Kidney epithelial cell (primary cell): ENCODE data around the gene SLC9A6. TPM values are rescaled to one million over a fixed set of nuclear protein-coding genes. Genes with fewer than 3 reads are reported as not detected.

Experiments
- DNase-seq: peaks from one replicate; pipeline ENCODE4 v3.0.0-alpha.2; 2010; ENCODE audit warnings: low read depth
- H3K27me3 ChIP-seq: 2 replicates; pipeline ENCODE4 v1.6.0; 2011; ENCODE audit warnings: low read length; ENCODE audit not compliant: control insufficient read depth, insufficient read depth
- H3K36me3 ChIP-seq: 2 replicates; pipeline ENCODE4 v1.5.1; 2011; ENCODE audit warnings: low read length; ENCODE audit not compliant: control insufficient read depth, insufficient read depth
- H3K4me3 ChIP-seq: 2 replicates; pipeline ENCODE4 v1.5.1; 2011; ENCODE audit warnings: low read depth, mild to moderate bottlenecking, control low read depth, low read length
- CTCF ChIP-seq: IDR thresholded peaks from 2 replicates; pipeline ENCODE4 v1.5.1; 2011; ENCODE audit warnings: mild to moderate bottlenecking, moderate library complexity, low read length, control low read depth, inconsistent platforms; ENCODE audit not compliant: insufficient read depth, poor library complexity, severe bottlenecking
- total RNA-seq: library from RNA; depleted of rRNA; stranded (reverse); fragments of >200 nt; gene quantifications from 2 replicates; pipeline ENCODE4 v1.2.3, GENCODE V29; 2015

SLC9A6 gene
- total RNA-seq, 1 donor from 2014 or later = 19.6 TPM

DNA sequence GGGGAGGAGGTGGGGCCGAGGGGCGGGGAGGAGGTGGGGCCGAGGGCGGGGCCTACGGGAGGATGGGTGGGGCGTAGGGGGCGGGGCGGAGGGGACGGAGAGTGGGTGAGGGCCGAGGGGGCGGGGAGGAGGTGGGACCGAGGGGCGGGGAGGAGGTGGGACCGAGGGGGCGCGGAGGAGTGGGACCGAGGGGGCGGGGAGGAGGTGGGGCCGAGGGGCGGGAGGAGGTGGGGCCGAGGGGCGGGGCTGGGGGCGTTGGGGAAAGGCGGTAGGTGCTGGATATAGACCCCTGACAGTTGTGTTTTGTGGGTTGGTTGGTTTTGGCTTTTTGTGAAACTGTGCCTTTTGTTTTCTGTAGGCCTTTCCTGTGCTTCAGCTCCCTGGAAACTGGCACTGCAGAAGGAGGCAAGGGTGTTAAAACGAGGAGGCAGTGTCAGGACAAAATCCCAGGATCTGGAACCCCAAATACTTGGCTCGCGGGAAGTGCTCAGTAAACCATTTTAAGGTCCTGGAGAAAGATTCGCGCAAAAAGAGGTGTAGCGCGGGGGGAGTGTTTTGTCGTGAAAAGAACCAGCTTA lies 10.9 kb upstream of the SLC9A6 start:
- TF ChIP-seq CTCF = no peak
- H3K36me3 ChIP-seq = no peaks in the 10 kb centered on the region
- H3K4me3 ChIP-seq = peak overlapping the region; percentile 9
- H3K27me3 ChIP-seq = no peaks in the 10 kb centered on the region
- no peak for DNase-seq

DNA sequence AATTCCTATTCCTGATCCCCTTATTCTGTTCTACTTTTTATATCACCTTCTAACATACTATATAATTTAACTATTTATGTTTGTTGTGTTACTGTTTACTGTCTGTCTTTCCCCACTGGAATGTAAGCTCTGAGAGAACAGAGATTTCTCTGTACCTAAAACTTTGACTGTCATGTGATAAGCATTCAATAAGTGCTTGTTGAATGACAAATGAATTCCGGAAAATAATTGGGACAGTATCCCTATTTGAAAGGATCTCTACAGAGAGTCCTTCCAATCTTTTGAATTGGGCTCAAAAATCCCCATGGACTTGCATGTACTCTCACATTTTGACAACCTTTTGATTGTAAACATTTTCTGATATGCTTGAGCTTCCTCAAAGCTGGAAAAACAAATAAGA lies 9.8 kb upstream of the SLC9A6 start:
- Histone ChIP-seq H3K4me3 (no peak overlapping the region), H3K27me3 (no peaks in the 10 kb centered on the region), H3K36me3 (no peaks in the 10 kb centered on the region)
- no peak for DNase-seq
- TF ChIP-seq CTCF = no peak

GRCh38 chrX:135977611-135978010 lies 7.6 kb upstream of the SLC9A6 start:
- no peak for TF ChIP-seq CTCF
- Histone ChIP-seq H3K36me3 (no peaks in the 10 kb centered on the region), H3K4me3 (no peak overlapping the region), H3K27me3 (no peaks in the 10 kb centered on the region)
- no peak for DNase-seq

GRCh38 chrX:135981010-135981409 lies 4.2 kb upstream of the SLC9A6 start:
- Histone ChIP-seq H3K36me3 (no peaks in the 10 kb centered on the region), H3K4me3 (no peak overlapping the region), H3K27me3 (no peaks in the 10 kb centered on the region)
- DNase-seq = no peak
- no peak for TF ChIP-seq CTCF

DNA sequence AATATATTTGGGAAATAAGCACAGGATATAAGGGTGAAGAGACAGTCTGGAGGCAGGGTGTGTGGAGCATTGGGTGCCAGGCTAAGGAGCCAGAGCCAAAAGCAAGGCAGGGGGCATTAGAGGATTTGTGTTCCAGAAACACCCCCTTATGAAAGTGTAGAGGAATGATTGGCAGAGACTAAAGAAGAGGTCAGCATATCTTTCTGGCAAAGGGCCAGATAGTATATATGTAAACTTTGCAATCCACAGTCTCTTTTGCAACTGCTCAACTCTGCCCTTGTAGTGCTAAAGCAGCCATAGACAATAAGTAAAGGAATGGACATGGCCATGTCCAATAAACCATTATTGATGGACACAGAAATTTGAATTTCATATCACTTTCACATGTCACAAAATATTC lies 3.6 kb upstream of the SLC9A6 start:
- no peak for DNase-seq
- H3K36me3 ChIP-seq = no peaks in the 10 kb centered on the region
- no peak for TF ChIP-seq CTCF
- no peaks in the 10 kb centered on the region for H3K27me3 ChIP-seq
- no peak overlapping the region for H3K4me3 ChIP-seq

DNA sequence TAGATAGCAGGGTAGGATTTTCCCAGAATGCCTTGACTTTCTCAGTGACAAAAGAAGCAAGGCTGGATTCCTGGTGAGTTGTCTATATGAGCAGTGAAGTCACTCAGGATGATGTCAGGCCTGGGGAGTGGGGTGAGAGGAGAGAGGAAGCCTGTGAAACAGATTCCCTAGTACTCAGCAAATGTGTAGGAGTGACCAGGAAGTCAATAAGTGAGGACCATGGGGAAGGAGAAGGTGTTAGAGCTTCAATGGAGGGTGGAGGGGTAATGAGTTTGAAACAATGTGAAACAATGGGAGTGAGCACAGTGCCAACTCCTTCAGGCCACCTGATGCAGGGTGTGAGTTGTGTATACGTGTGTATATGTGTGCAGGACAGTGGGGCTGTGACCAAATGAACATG lies 2.4 kb upstream of the SLC9A6 start:
- no peak for TF ChIP-seq CTCF
- no peak for DNase-seq
- Histone ChIP-seq H3K4me3 (no peak overlapping the region), H3K36me3 (no peaks in the 10 kb centered on the region), H3K27me3 (no peaks in the 10 kb centered on the region)
